Activated naive CD8-positive, alpha-beta T cell treated with anti-CD3 and anti-CD28 coated beads, Interleukin-2, amount 10 ng/mL, durations not matched to agents 7 days and 5 days (primary cell): ENCODE results near the gene USP49. TPM values are rescaled to one million over a fixed set of nuclear protein-coding genes. Genes with fewer than 3 reads are reported as not detected.
A peak's percentile ranks its signal among the peaks of the same experiment; 100 is the strongest.
"Not testable (repeated sequence)": the region's sequence is repeated elsewhere in the genome, so short reads cannot be mapped to it uniquely, and the experiment has no call there.

ENCODE experiments used
- ATAC-seq: fragments of 150-1000 bp; cut with Tn5 transposase; one replicate; pipeline ENCODE4 v1.10.0; 2021; ENCODE audit warnings: low read depth, moderate library complexity
- POLR2A ChIA-PET: fragments of 350-600 bp; sonication (Branson Sonifier 250); formaldehyde crosslinking; loops from one replicate; lab custom pipeline; 2021; ENCODE audit warnings: antibody characterized with exemption; lab: Charles Lee
- DNase-seq: peaks from one replicate; pipeline ENCODE4 v3.0.0; 2021
- H3K27ac Mint-ChIP-seq: one replicate; pipeline ENCODE4 v1.8.0; 2022; ENCODE audit warnings: mild to moderate bottlenecking, mixed read lengths
- H3K27me3 Mint-ChIP-seq: one replicate; pipeline ENCODE4 v1.8.0; 2022; ENCODE audit warnings: mild to moderate bottlenecking, moderate library complexity, mixed read lengths
- H3K36me3 Mint-ChIP-seq: one replicate; pipeline ENCODE4 v1.8.0; 2021; ENCODE audit warnings: mild to moderate bottlenecking, mixed read lengths
- H3K4me1 Mint-ChIP-seq: one replicate; pipeline ENCODE4 v1.8.0; 2021; ENCODE audit warnings: mixed read lengths
- H3K4me3 Mint-ChIP-seq: one replicate; pipeline ENCODE4 v1.8.0; 2022; ENCODE audit warnings: mild to moderate bottlenecking, moderate library complexity, mixed read lengths
- H3K9me3 Mint-ChIP-seq: one replicate; pipeline ENCODE4 v1.8.0; 2021; ENCODE audit warnings: mixed read lengths
- total RNA-seq, 2 experiments: library from RNA; stranded (reverse); gene quantifications; one replicate each; pipeline ENCODE4 v1.2.3, GENCODE V29; 2021

The USP49 gene
- total RNA-seq, 2 experiments from 2014 or later, result 5.8 to 6.9 TPM

- no peak overlapping the region for H3K27ac Mint-ChIP-seq
Measured at GRCh38 chr6:41813469-41813868, 81.7 kb downstream of the USP49 start.

GRCh38 chr6:41811946-41812345, 83.2 kb downstream of the USP49 start:
- H3K27ac Mint-ChIP-seq, H3K36me3 Mint-ChIP-seq, H3K27me3 Mint-ChIP-seq, H3K9me3 Mint-ChIP-seq, POLR2A ChIA-PET, DNase-seq, H3K4me3 Mint-ChIP-seq, ATAC-seq, H3K4me1 Mint-ChIP-seq: not testable (repeated sequence)

More at GRCh38 chr6:41813469-41813868, 81.7 kb downstream of the USP49 start:
- Mint-ChIP-seq H3K27me3 (no peaks in the 10 kb centered on the region), H3K9me3 (no peaks in the 10 kb centered on the region), H3K4me3 (no peak overlapping the region), H3K36me3 (no peaks in the 10 kb centered on the region), H3K4me1 (peaks cover 4% of the 10 kb centered on the region)
- DNase-seq (no peak), ATAC-seq (no peak)
- POLR2A ChIA-PET, result no interaction called here

GRCh38 chr6:41811095-41811494, 84.1 kb downstream of the USP49 start:
- ATAC-seq (no peak), DNase-seq (no peak)
- Mint-ChIP-seq H3K36me3 (no peaks in the 10 kb centered on the region), H3K27ac (no peak overlapping the region), H3K4me1 (peaks cover 2% of the 10 kb centered on the region), H3K4me3 (no peak overlapping the region), H3K27me3 (no peaks in the 10 kb centered on the region), H3K9me3 (no peaks in the 10 kb centered on the region)
- POLR2A ChIA-PET, result no interaction called here

GRCh38 chr6:41805830-41806774, 89.1 kb downstream of the USP49 start:
- Mint-ChIP-seq H3K36me3 (no peaks in the 10 kb centered on the region), H3K4me3 (no peak overlapping the region), H3K4me1 (peaks cover 1% of the 10 kb centered on the region), H3K27ac (no peak overlapping the region), H3K27me3 (no peaks in the 10 kb centered on the region), H3K9me3 (no peaks in the 10 kb centered on the region)
- POLR2A ChIA-PET, result no interaction called here
- DNase-seq (no peak), ATAC-seq (no peak)

GRCh38 chr6:41801380-41801779, 93.8 kb downstream of the USP49 start:
- H3K36me3 Mint-ChIP-seq, result no peaks in the 10 kb centered on the region
- DNase-seq (no peak), ATAC-seq (no peak)
- no peak overlapping the region for H3K27ac Mint-ChIP-seq
- POLR2A ChIA-PET, result interaction anchor here (0.7 to 1.2 kb wide), 2 partner anchors 14 to 244 kb away, joined by 3 read pairs; partner anchors contain the start of gene TOMM6
- no peaks in the 10 kb centered on the region for H3K27me3 Mint-ChIP-seq
- peaks cover 1% of the 10 kb centered on the region for H3K4me1 Mint-ChIP-seq
- no peaks in the 10 kb centered on the region for H3K9me3 Mint-ChIP-seq
- H3K4me3 Mint-ChIP-seq, result no peak overlapping the region

GRCh38 chr6:41799559-41799911, 95.6 kb downstream of the USP49 start:
- POLR2A ChIA-PET, result interaction anchor here (0.6 kb wide), 1 partner anchor 364 kb away, joined by 3 read pairs; no protein-coding TSS in a partner anchor
- Mint-ChIP-seq H3K36me3 (no peaks in the 10 kb centered on the region), H3K9me3 (no peaks in the 10 kb centered on the region), H3K4me1 (peaks cover 1% of the 10 kb centered on the region), H3K4me3 (no peak overlapping the region), H3K27ac (no peak overlapping the region), H3K27me3 (no peaks in the 10 kb centered on the region)
- DNase-seq, result no peak
- no peak for ATAC-seq

- no peak overlapping the region for H3K4me3 Mint-ChIP-seq
- H3K27ac Mint-ChIP-seq, result no peak overlapping the region
- no peaks in the 10 kb centered on the region for H3K27me3 Mint-ChIP-seq
- H3K36me3 Mint-ChIP-seq, result no peaks in the 10 kb centered on the region
- ATAC-seq (no peak), DNase-seq (no peak)
- no peaks in the 10 kb centered on the region for H3K9me3 Mint-ChIP-seq
- H3K4me1 Mint-ChIP-seq, result peaks cover 1% of the 10 kb centered on the region
- POLR2A ChIA-PET, result interaction anchor here (0.6 kb wide), 1 partner anchor 365 kb away, joined by 3 read pairs; no protein-coding TSS in a partner anchor
Measured at GRCh38 chr6:41798901-41799558, 96.1 kb downstream of the USP49 start.

GRCh38 chr6:41796474-41796873, 98.7 kb downstream of the USP49 start:
- POLR2A ChIA-PET, result no interaction called here
- Mint-ChIP-seq H3K9me3 (no peaks in the 10 kb centered on the region), H3K4me3 (no peak overlapping the region), H3K4me1 (peaks cover 2% of the 10 kb centered on the region), H3K27me3 (no peaks in the 10 kb centered on the region), H3K27ac (no peak overlapping the region), H3K36me3 (peaks cover 2% of the 10 kb centered on the region)
- ATAC-seq (no peak), DNase-seq (no peak)

- H3K27ac Mint-ChIP-seq, result no peak overlapping the region
- peaks cover 8% of the 10 kb centered on the region for H3K36me3 Mint-ChIP-seq
- H3K4me3 Mint-ChIP-seq, result no peak overlapping the region
- H3K4me1 Mint-ChIP-seq, result peaks cover 5% of the 10 kb centered on the region
- ATAC-seq (no peak), DNase-seq (no peak)
- H3K27me3 Mint-ChIP-seq, result no peaks in the 10 kb centered on the region
- POLR2A ChIA-PET, result interaction anchor here (1.1 kb wide), 1 partner anchor 252 kb away, joined by 3 read pairs; no protein-coding TSS in a partner anchor
- no peaks in the 10 kb centered on the region for H3K9me3 Mint-ChIP-seq
Measured at GRCh38 chr6:41791984-41792383, 103.2 kb downstream of the USP49 start.

GRCh38 chr6:41791305-41791704, 103.9 kb downstream of the USP49 start:
- POLR2A ChIA-PET, result interaction anchor here (1.1 kb wide), 1 partner anchor 253 kb away, joined by 3 read pairs; no protein-coding TSS in a partner anchor
- Mint-ChIP-seq H3K27me3 (no peaks in the 10 kb centered on the region), H3K36me3 (peaks cover 8% of the 10 kb centered on the region), H3K4me3 (no peak overlapping the region), H3K27ac (no peak overlapping the region), H3K4me1 (peaks cover 5% of the 10 kb centered on the region), H3K9me3 (no peaks in the 10 kb centered on the region)
- ATAC-seq (no peak), DNase-seq (no peak)

GRCh38 chr6:41790045-41790444, 105.1 kb downstream of the USP49 start:
- ATAC-seq (no peak), DNase-seq (no peak)
- Mint-ChIP-seq H3K4me3 (no peak overlapping the region), H3K27me3 (no peaks in the 10 kb centered on the region), H3K4me1 (peaks cover 7% of the 10 kb centered on the region), H3K36me3 (peaks cover 8% of the 10 kb centered on the region), H3K27ac (no peak overlapping the region), H3K9me3 (no peaks in the 10 kb centered on the region)
- POLR2A ChIA-PET, result no interaction called here

- POLR2A ChIA-PET, result no interaction called here
- Mint-ChIP-seq H3K36me3 (peaks cover 8% of the 10 kb centered on the region), H3K9me3 (no peaks in the 10 kb centered on the region), H3K4me3 (peak overlapping the region; percentile 96), H3K27ac (peak overlapping the region; percentile 58), H3K4me1 (peaks cover 7% of the 10 kb centered on the region), H3K27me3 (no peaks in the 10 kb centered on the region)
- ATAC-seq, result no peak
- DNase-seq, result no peak
Measured at GRCh38 chr6:41789390-41789724, 105.8 kb downstream of the USP49 start.

- peaks cover 5% of the 10 kb centered on the region for H3K27me3 Mint-ChIP-seq
- peaks cover 7% of the 10 kb centered on the region for H3K4me1 Mint-ChIP-seq
- POLR2A ChIA-PET, result interaction anchor here (0.6 to 3.5 kb wide), 20 partner anchors 14 to 1835 kb away, joined by 3 to 73 read pairs (median 4); partner anchors contain the start of genes BYSL, CCND3, MED20 and TAF8
- ATAC-seq (peak; percentile 83), DNase-seq (peak; percentile 94)
- H3K4me3 Mint-ChIP-seq, result peak within 1 kb of the TSS; percentile 96
- H3K36me3 Mint-ChIP-seq, result peaks cover 7% of the 10 kb centered on the region
- H3K27ac Mint-ChIP-seq, result peak within 1 kb of the TSS; percentile 97
- no peaks in the 10 kb centered on the region for H3K9me3 Mint-ChIP-seq
Measured at GRCh38 chr6:41787219-41787917, 107.8 kb downstream of the USP49 start, which contains the start of gene TOMM6. TOMM6 (plus strand) TSS chr6:41787694; CDS start chr6:41787698, 4 bp downstream.
